ENCODE data around the gene ZNF593.

- TF ChIP-seq EZH2 (IDR thresholded peaks at IDR 0.05; ENCODE audit: low read depth, unreplicated experiment) (no peak), CTCF (conservative IDR thresholded peaks at IDR 0.05; ENCODE audit: low read depth in 2 of 2) (no peak)
These were observed 39.0 kb upstream of the ZNF593 start for GRCh38 chr1:26130695-26131094.
